ENCODE results near the gene AGBL3.

AGBL3 gene

DNA sequence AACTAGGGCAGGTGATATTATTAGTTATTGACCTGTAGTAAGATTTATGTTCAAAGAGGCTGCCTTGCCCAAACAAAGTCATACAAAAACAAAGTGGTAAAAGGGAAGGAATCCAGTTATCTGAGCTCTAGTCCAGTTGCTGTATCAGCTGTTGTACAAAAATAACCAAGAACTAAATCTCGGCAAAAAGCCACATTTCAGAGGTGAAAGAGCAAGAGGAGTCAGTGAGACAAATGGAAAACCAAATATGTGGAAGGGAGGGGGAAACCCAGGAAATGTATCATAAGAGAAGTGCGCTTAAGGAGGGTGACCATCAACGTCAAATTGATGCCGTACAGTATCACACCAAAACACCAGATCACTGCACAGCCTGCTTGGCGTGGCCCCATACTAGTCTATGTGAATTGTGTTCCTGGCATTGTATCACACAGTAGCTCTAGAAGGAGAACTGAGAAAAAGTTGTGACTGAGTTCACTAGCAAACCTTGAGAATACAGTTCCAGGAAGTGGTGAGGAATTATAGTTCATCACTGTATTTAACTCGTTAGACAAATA lies 6.4 kb downstream of the AGBL3 start:
- POLR2A ChIA-PET = no interaction called here
- Histone ChIP-seq H3K4me3 (ENCODE audit: control insufficient read depth in 1 of 7, extremely low read depth in 1 of 7, insufficient read depth in 4 of 7, low read depth in 2 of 7, low read length in 6 of 7) (no peak overlapping the region), H3K27ac (ENCODE audit: insufficient read depth in 1 of 2, low read depth in 1 of 2, low read length in 2 of 2, poor library complexity in 1 of 2, severe bottlenecking in 2 of 2) (no peak overlapping the region), H3K4me1 (ENCODE audit: control extremely low read depth in 1 of 4, control insufficient read depth in 4 of 4, insufficient read depth in 4 of 4, low read length in 3 of 4) (peaks cover 0 to 1% (median 0%) of the 10 kb centered on the region in 4 experiments), H3K36me3 (ENCODE audit: control insufficient read depth in 4 of 4, insufficient read depth in 4 of 4, low read length in 3 of 4) (peaks cover 19 to 32% (median 25%) of the 10 kb centered on the region in 4 experiments), H3K27me3 (replicated peaks in 2 of 5; ENCODE audit: control insufficient read depth in 4 of 5, insufficient read depth in 5 of 5, low read length in 4 of 5) (no peaks in the 10 kb centered on the region), H3K9me3 (ENCODE audit: control extremely low read depth in 1 of 5, control insufficient read depth in 4 of 5, insufficient read depth in 2 of 5, low read depth in 1 of 5, low read length in 4 of 5) (no peaks in the 10 kb centered on the region)
- 100% methylated on average over 4 of the region's 6 CpGs for WGBS (ENCODE audit: insufficient coverage)
- no peak for DNase-seq
- CTCF ChIA-PET = no interaction called here

DNA sequence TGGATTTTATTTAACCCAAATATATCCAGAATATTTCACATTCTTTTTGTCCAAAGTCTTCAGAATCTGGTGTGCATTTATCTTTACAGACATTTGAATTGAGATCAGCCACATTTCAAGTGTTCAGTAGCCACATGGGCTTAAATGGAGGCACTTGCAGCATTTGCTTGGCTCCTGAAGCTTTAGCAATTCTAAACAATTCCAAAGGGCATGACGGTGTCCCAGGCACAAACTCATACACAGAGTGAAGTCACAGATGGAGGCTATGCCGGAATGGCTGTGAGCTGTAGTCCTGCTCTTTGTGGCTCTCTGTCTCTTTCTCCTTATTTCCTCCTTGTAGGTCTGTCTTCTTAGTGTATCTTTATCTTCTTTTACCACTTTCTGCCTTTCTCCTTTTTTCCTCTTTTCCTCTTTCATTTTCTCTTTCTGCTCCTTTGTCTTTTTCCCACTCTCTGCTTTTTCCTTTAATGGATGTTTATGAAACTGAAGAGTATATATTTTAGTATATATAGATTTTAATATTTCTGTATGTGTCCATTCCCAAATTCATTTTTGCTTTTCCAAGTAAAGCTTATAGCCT lies 7.7 kb downstream of the AGBL3 start:
- H3K27ac ChIP-seq (ENCODE audit: insufficient read depth in 1 of 2, low read depth in 1 of 2, low read length in 2 of 2, poor library complexity in 1 of 2, severe bottlenecking in 2 of 2) = no peak overlapping the region
- DNase-seq = no peak
- ChIA-PET POLR2A (no interaction called here), CTCF (no interaction called here)
- H3K27me3 ChIP-seq (replicated peaks in 2 of 5; ENCODE audit: control insufficient read depth in 4 of 5, insufficient read depth in 5 of 5, low read length in 4 of 5) = no peaks in the 10 kb centered on the region
- 100% methylated on average over 2 of the region's 2 CpGs for WGBS (ENCODE audit: insufficient coverage)
- peaks cover 17 to 32% (median 25%) of the 10 kb centered on the region in 4 experiments for H3K36me3 ChIP-seq (ENCODE audit: control insufficient read depth in 4 of 4, insufficient read depth in 4 of 4, low read length in 3 of 4)
- H3K4me1 ChIP-seq (ENCODE audit: control extremely low read depth in 1 of 4, control insufficient read depth in 4 of 4, insufficient read depth in 4 of 4, low read length in 3 of 4) = no peaks in the 10 kb centered on the region
- no peaks in the 10 kb centered on the region for H3K9me3 ChIP-seq (ENCODE audit: control extremely low read depth in 1 of 5, control insufficient read depth in 4 of 5, insufficient read depth in 2 of 5, low read depth in 1 of 5, low read length in 4 of 5)
- no peak overlapping the region for H3K4me3 ChIP-seq (ENCODE audit: control insufficient read depth in 1 of 7, extremely low read depth in 1 of 7, insufficient read depth in 4 of 7, low read depth in 2 of 7, low read length in 6 of 7)

DNA sequence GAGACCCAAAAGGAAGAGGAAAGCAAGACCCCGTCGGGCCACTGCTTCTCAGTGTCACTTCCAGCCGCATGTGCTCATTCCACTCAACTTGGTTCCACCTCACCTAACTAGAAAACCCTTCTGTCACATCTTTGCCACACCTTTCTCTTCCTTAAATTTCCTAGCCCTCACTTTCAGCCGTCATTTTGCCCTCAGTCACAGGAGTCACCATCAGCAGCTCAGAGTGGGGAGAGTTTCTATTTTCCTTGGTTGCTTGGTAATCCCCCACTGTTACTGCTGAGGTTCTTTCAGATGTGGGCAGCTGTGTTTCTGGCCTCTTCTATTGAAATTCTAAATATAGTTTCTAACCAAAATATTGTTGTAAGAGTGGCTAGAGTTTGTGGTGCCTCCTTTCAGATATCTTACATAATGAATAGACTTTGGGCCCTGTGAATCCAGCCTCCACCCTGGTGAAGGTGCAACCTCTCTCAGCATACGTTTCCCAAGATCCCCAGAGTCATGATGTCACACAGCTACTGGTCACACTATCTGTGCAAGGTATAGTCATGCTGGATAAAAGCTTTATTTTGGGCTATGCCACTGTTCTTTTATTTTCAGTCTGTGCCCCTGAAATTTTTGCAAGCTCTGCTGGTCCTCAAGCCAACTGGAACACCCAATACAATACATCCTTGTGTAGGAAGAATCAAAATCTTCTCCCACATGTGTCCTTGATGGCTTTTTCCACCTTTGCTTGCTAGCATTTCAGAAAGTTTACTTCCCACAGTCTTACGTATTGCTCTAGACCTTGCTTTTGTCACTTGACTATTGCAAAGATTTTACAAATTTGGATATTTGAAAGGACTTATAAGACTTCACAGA lies 9.2 kb downstream of the AGBL3 start:
- no peak for DNase-seq
- H3K4me1 ChIP-seq (ENCODE audit: control extremely low read depth in 1 of 4, control insufficient read depth in 4 of 4, insufficient read depth in 4 of 4, low read length in 3 of 4) = no peaks in the 10 kb centered on the region
- no peaks in the 10 kb centered on the region for H3K27me3 ChIP-seq (replicated peaks in 2 of 5; ENCODE audit: control insufficient read depth in 4 of 5, insufficient read depth in 5 of 5, low read length in 4 of 5)
- CTCF ChIA-PET = interaction anchor here (0.9 kb wide), 1 partner anchor 9 kb away, joined by 4 read pairs; the partner anchor contains the start of gene AGBL3
- whole genome bisulfite sequencing (ENCODE audit: insufficient coverage) = 100% methylated on average over 2 of the region's 6 CpGs
- peaks cover 20 to 29% (median 25%) of the 10 kb centered on the region in 4 experiments for H3K36me3 ChIP-seq (ENCODE audit: control insufficient read depth in 4 of 4, insufficient read depth in 4 of 4, low read length in 3 of 4)
- peaks cover 0 to 3% (median 0%) of the 10 kb centered on the region in 5 experiments for H3K9me3 ChIP-seq (ENCODE audit: control extremely low read depth in 1 of 5, control insufficient read depth in 4 of 5, insufficient read depth in 2 of 5, low read depth in 1 of 5, low read length in 4 of 5)
- H3K4me3 ChIP-seq (ENCODE audit: control insufficient read depth in 1 of 7, extremely low read depth in 1 of 7, insufficient read depth in 4 of 7, low read depth in 2 of 7, low read length in 6 of 7) = no peak overlapping the region
- H3K27ac ChIP-seq (ENCODE audit: insufficient read depth in 1 of 2, low read depth in 1 of 2, low read length in 2 of 2, poor library complexity in 1 of 2, severe bottlenecking in 2 of 2) = no peak overlapping the region
- POLR2A ChIA-PET = no interaction called here

DNA sequence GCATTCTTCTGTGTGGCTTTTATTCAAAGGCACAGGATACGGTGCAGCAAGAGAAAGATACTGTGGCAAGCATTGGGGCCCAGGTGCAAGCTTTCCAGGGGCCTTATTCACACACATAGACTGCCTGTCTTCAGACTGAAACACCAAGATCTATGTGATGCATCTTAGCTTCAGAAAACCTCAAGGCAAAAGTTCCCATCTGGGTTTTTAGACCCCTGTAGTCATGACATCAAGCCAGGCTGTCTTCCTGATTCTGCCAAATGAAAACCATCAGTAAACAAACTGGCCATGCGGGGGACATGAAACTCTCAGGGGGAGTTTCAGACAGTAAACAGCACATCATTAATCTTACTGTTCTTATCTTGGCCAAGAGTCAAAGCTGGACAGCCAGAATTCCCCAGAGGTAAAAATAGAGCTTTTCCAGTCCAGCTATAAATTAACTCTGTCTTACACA lies 9.8 kb downstream of the AGBL3 start:
- POLR2A ChIA-PET = no interaction called here
- H3K27ac ChIP-seq (ENCODE audit: insufficient read depth in 1 of 2, low read depth in 1 of 2, low read length in 2 of 2, poor library complexity in 1 of 2, severe bottlenecking in 2 of 2) = no peak overlapping the region
- H3K36me3 ChIP-seq (ENCODE audit: control insufficient read depth in 4 of 4, insufficient read depth in 4 of 4, low read length in 3 of 4) = peaks cover 15 to 29% (median 26%) of the 10 kb centered on the region in 4 experiments
- CTCF ChIA-PET = interaction anchor here (0.9 kb wide), 1 partner anchor 9 kb away, joined by 4 read pairs; the partner anchor contains the start of gene AGBL3
- no peaks in the 10 kb centered on the region for H3K4me1 ChIP-seq (ENCODE audit: control extremely low read depth in 1 of 4, control insufficient read depth in 4 of 4, insufficient read depth in 4 of 4, low read length in 3 of 4)
- no peak overlapping the region for H3K4me3 ChIP-seq (ENCODE audit: control insufficient read depth in 1 of 7, extremely low read depth in 1 of 7, insufficient read depth in 4 of 7, low read depth in 2 of 7, low read length in 6 of 7)
- no peak for DNase-seq
- H3K9me3 ChIP-seq (ENCODE audit: control extremely low read depth in 1 of 5, control insufficient read depth in 4 of 5, insufficient read depth in 2 of 5, low read depth in 1 of 5, low read length in 4 of 5) = peaks cover 0 to 8% (median 0%) of the 10 kb centered on the region in 5 experiments
- no peaks in the 10 kb centered on the region for H3K27me3 ChIP-seq (replicated peaks in 2 of 5; ENCODE audit: control insufficient read depth in 4 of 5, insufficient read depth in 5 of 5, low read length in 4 of 5)
- 88% methylated on average over 2 of the region's 2 CpGs for WGBS (ENCODE audit: insufficient coverage)

DNA sequence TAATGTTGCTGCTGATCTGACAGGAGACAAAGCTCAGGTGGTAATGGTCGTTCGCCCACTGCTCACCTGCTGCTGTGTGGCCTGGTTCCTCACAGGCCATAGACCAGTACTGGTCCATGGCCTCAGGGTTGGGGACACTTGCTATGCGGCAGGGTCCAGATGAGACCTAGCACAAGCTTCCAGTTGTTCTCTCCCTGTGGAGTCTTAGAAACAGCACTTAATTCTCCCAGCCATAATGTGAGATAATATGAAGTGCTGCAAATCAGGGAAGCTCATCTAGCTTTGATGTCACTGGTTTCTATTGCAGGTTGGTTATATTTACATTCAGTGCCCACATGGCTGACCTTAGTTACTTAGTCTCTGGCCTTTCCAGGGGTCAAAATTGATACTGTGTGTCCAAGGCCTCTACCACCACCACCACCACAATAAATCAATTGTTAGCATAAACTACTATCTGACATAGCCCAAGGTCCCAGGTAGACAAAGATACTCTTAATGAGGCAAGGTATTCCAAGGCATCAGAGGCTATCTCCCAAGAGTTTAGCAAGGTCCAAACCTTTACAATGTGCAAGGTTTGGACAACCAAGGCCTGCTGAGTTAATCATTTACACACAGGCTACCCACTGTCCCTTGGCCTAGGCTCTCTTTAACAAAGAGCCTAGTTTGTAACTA lies 11.0 kb downstream of the AGBL3 start:
- Histone ChIP-seq H3K4me1 (ENCODE audit: control extremely low read depth in 1 of 4, control insufficient read depth in 4 of 4, insufficient read depth in 4 of 4, low read length in 3 of 4) (no peaks in the 10 kb centered on the region), H3K36me3 (ENCODE audit: control insufficient read depth in 4 of 4, insufficient read depth in 4 of 4, low read length in 3 of 4) (peaks cover 13 to 30% (median 29%) of the 10 kb centered on the region in 4 experiments), H3K9me3 (ENCODE audit: control extremely low read depth in 1 of 5, control insufficient read depth in 4 of 5, insufficient read depth in 2 of 5, low read depth in 1 of 5, low read length in 4 of 5) (peaks cover 0 to 18% (median 0%) of the 10 kb centered on the region in 5 experiments), H3K27ac (ENCODE audit: insufficient read depth in 1 of 2, low read depth in 1 of 2, low read length in 2 of 2, poor library complexity in 1 of 2, severe bottlenecking in 2 of 2) (no peak overlapping the region), H3K27me3 (replicated peaks in 2 of 5; ENCODE audit: control insufficient read depth in 4 of 5, insufficient read depth in 5 of 5, low read length in 4 of 5) (no peaks in the 10 kb centered on the region), H3K4me3 (ENCODE audit: control insufficient read depth in 1 of 7, extremely low read depth in 1 of 7, insufficient read depth in 4 of 7, low read depth in 2 of 7, low read length in 6 of 7) (no peak overlapping the region)
- CTCF ChIA-PET = no interaction called here
- WGBS (ENCODE audit: insufficient coverage) = 95% methylated on average over 2 of the region's 3 CpGs
- POLR2A ChIA-PET = no interaction called here
- no peak for DNase-seq

DNA sequence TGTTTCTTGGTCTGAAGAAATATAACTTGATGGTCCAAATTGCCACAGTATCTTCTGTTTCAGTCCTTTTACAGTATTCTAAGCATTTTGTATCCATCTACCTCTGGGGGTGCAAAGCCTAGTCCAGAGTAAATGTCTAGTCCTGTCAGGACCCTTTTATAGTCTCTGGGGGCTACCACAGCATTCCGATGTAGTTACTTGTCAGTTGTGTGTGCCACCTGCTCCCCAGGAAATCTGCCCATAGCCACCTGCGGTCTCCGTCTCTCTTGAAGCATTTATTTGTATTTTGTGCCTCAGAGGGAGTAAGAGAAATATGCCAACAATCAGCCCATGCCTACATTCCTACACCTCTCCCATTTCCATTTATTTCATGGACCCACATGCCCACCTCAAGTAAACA lies 12.8 kb downstream of the AGBL3 start:
- H3K9me3 ChIP-seq (ENCODE audit: control extremely low read depth in 1 of 5, control insufficient read depth in 4 of 5, insufficient read depth in 2 of 5, low read depth in 1 of 5, low read length in 4 of 5) = peaks cover 0 to 18% (median 0%) of the 10 kb centered on the region in 5 experiments
- H3K27ac ChIP-seq (ENCODE audit: insufficient read depth in 1 of 2, low read depth in 1 of 2, low read length in 2 of 2, poor library complexity in 1 of 2, severe bottlenecking in 2 of 2) = no peak overlapping the region
- no peaks in the 10 kb centered on the region for H3K4me1 ChIP-seq (ENCODE audit: control extremely low read depth in 1 of 4, control insufficient read depth in 4 of 4, insufficient read depth in 4 of 4, low read length in 3 of 4)
- peaks cover 9 to 28% (median 20%) of the 10 kb centered on the region in 4 experiments for H3K36me3 ChIP-seq (ENCODE audit: control insufficient read depth in 4 of 4, insufficient read depth in 4 of 4, low read length in 3 of 4)
- H3K4me3 ChIP-seq (ENCODE audit: control insufficient read depth in 1 of 7, extremely low read depth in 1 of 7, insufficient read depth in 4 of 7, low read depth in 2 of 7, low read length in 6 of 7) = no peak overlapping the region
- 100% methylated on average over 3 of the region's 3 CpGs for WGBS (ENCODE audit: insufficient coverage)
- ChIA-PET CTCF (interaction anchor here (1.3 kb wide), 1 partner anchor 161 kb away, joined by 3 read pairs; no protein-coding TSS in a partner anchor), POLR2A (no interaction called here)
- no peaks in the 10 kb centered on the region for H3K27me3 ChIP-seq (replicated peaks in 2 of 5; ENCODE audit: control insufficient read depth in 4 of 5, insufficient read depth in 5 of 5, low read length in 4 of 5)
- no peak for DNase-seq
